ENCODE results near the gene IFNL4.

GRCh38 chr19:39254531-39255345 lies 6.1 kb upstream of the IFNL4 start:
- no peak for TF ChIP-seq CTCF (IDR thresholded peaks at IDR 0.05)
- no peak for TF ChIP-seq POLR2A (IDR thresholded peaks at IDR 0.05)
